Endodermal cell (in vitro differentiated cells): ENCODE results near the gene SETDB2. TPM values are rescaled to one million over a fixed set of nuclear protein-coding genes. Genes with fewer than 3 reads are reported as not detected.

Experiments used
- DNase-seq: peaks from one replicate; pipeline ENCODE4 v3.0.0-alpha.2; 2017
- H3K27ac ChIP-seq: 2 replicates; pipeline ENCODE4 v1.5.1; 2013; ENCODE audit warnings: mild to moderate bottlenecking, low read depth, low read length, moderate library complexity
- H3K27me3 ChIP-seq: 2 replicates; pipeline ENCODE4 v1.6.1; 2013; ENCODE audit warnings: mild to moderate bottlenecking, low read length, moderate library complexity; ENCODE audit not compliant: insufficient read depth, control insufficient read depth, poor library complexity, severe bottlenecking
- H3K36me3 ChIP-seq: 2 replicates; pipeline ENCODE4 v1.7.0; 2013; ENCODE audit warnings: mild to moderate bottlenecking, low read length, moderate library complexity; ENCODE audit not compliant: control insufficient read depth, insufficient read depth
- H3K4me1 ChIP-seq: one replicate; pipeline ENCODE4 v1.7.0; 2013; ENCODE audit warnings: low read length; ENCODE audit not compliant: control insufficient read depth, insufficient read depth
- H3K4me3 ChIP-seq: 2 replicates; pipeline ENCODE4 v1.5.1; 2013; ENCODE audit warnings: mild to moderate bottlenecking, low read length, moderate library complexity
- H3K9ac ChIP-seq: 2 replicates; pipeline ENCODE4 v1.6.1; 2013; ENCODE audit warnings: mild to moderate bottlenecking, low read length, moderate library complexity; ENCODE audit not compliant: poor library complexity, severe bottlenecking; ENCODE audit errors: extremely low read depth
- H3K9me3 ChIP-seq: 2 replicates; pipeline ENCODE4 v1.6.1; 2013; ENCODE audit warnings: mild to moderate bottlenecking, low read length, moderate library complexity; ENCODE audit not compliant: control insufficient read depth
- H3K27ac Mint-ChIP-seq: 2 replicates; pipeline ENCODE4 v1.8.0; 2020; ENCODE audit warnings: mixed read lengths
- H3K27me3 Mint-ChIP-seq: 2 replicates; pipeline ENCODE4 v1.8.0; 2021; ENCODE audit warnings: mild to moderate bottlenecking, mixed read lengths; ENCODE audit not compliant: insufficient read depth
- H3K36me3 Mint-ChIP-seq: 2 replicates; pipeline ENCODE4 v1.8.0; 2020; ENCODE audit warnings: low read depth, mixed read lengths
- H3K4me1 Mint-ChIP-seq: 2 replicates; pipeline ENCODE4 v1.8.0; 2020; ENCODE audit warnings: mixed read lengths
- H3K4me3 Mint-ChIP-seq: 2 replicates; pipeline ENCODE4 v1.8.0; 2020; ENCODE audit warnings: mild to moderate bottlenecking, moderate library complexity, mixed read lengths
- H3K9me3 Mint-ChIP-seq: 2 replicates; pipeline ENCODE4 v1.8.0; 2020; ENCODE audit warnings: mild to moderate bottlenecking, mixed read lengths
- WGBS, 2 experiments: methylation state at CpG; one replicate each; pipeline versions ENCODE4 v1.1.5 to v1.1.7; 2013; ENCODE audit warnings: missing lambda C conversion rate in 2 of 2, mixed read lengths in 1 of 2; ENCODE audit not compliant: insufficient coverage in 1 of 2, insufficient read length in 1 of 2; 5-methylcytosine and 5-hydroxymethylcytosine counted together
- total RNA-seq, 2 donors: library from RNA; stranded (reverse); fragmentation: NEBNext Ultra II Directional in 1 of 2; extraction: Animal tissue kit (Norgen Biotek cat#: 25700) in 1 of 2; gene quantifications; 2 replicates in 1 of 2; 3 replicates in 1 of 2; pipeline ENCODE4 v1.2.1, GENCODE V29; 2021
- TF ChIP-seq, protein P1 (sequence below): fragments of 200-600 bp; sonication (generic); conservative IDR thresholded peaks from 2 replicates; pipeline ENCODE4 v1.5.0; 2021; ENCODE audit warnings: antibody characterized with exemption, mild to moderate bottlenecking

The SETDB2 gene
- total RNA-seq, 2 donors from 2014 or later, result 7.8 to 9.5 TPM

DNA sequence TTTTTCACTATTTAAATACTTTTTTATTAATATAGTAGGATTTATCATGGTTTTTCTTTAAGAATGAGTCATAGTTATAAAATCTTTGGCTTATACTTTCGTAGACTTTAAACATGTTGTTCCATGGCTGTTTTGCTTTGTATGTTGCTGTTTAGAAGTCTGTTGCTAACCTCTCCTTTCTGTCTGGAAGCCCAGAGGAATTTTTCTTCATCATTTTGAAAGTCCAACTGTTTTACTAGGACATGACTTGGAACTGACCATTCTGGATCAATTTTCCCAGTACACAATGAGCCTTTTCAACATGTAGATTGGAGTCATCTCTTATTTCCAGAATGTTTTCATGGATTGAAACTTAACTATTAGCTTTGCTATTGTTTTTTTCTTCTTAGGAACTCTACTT is 8.1 kb upstream of the SETDB2 start:
- peaks cover 12% of the 10 kb centered on the region for H3K36me3 ChIP-seq
- no peak overlapping the region for H3K9ac ChIP-seq
- TF ChIP-seq, protein P1, sequence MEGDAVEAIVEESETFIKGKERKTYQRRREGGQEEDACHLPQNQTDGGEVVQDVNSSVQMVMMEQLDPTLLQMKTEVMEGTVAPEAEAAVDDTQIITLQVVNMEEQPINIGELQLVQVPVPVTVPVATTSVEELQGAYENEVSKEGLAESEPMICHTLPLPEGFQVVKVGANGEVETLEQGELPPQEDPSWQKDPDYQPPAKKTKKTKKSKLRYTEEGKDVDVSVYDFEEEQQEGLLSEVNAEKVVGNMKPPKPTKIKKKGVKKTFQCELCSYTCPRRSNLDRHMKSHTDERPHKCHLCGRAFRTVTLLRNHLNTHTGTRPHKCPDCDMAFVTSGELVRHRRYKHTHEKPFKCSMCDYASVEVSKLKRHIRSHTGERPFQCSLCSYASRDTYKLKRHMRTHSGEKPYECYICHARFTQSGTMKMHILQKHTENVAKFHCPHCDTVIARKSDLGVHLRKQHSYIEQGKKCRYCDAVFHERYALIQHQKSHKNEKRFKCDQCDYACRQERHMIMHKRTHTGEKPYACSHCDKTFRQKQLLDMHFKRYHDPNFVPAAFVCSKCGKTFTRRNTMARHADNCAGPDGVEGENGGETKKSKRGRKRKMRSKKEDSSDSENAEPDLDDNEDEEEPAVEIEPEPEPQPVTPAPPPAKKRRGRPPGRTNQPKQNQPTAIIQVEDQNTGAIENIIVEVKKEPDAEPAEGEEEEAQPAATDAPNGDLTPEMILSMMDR, result no peak
- no peaks in the 10 kb centered on the region for H3K9me3 ChIP-seq
- no peak for DNase-seq
- no peaks in the 10 kb centered on the region for H3K36me3 Mint-ChIP-seq
- WGBS, 2 experiments, result 100% methylated on average over 1 of the region's 1 CpG; no CpG with 5 or more reads in 1 of the 2 experiments
- no peaks in the 10 kb centered on the region for H3K27me3 Mint-ChIP-seq
- no peak overlapping the region for H3K4me3 ChIP-seq
- H3K4me1 Mint-ChIP-seq, result no peaks in the 10 kb centered on the region
- no peak overlapping the region for H3K27ac ChIP-seq
- H3K9me3 Mint-ChIP-seq, result no peaks in the 10 kb centered on the region
- H3K27ac Mint-ChIP-seq, result no peak overlapping the region
- H3K27me3 ChIP-seq, result no peaks in the 10 kb centered on the region
- H3K4me3 Mint-ChIP-seq, result no peak overlapping the region
- no peaks in the 10 kb centered on the region for H3K4me1 ChIP-seq

DNA sequence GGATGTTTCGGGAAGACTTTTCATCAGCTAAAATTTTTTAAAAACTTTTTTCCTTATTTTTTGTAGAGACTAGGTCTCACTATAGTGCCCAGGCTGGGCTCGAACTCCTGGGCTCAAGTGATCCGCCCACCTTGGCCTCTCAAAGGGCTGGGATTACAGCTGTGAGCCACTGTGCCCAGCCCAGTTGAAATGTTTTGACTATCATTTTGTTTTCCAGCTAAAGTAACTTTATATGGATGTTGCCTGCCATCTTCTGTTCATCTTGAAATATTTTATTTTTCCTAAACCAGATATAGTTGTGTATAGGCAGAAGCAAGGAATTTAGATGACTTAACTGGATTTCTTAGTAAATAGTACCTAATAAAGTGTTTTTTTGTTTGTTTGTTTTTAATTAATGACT is 7.2 kb upstream of the SETDB2 start:
- Mint-ChIP-seq H3K4me3 (no peak overlapping the region), H3K9me3 (no peaks in the 10 kb centered on the region), H3K27ac (no peak overlapping the region), H3K36me3 (peaks cover 1% of the 10 kb centered on the region), H3K4me1 (no peaks in the 10 kb centered on the region), H3K27me3 (no peaks in the 10 kb centered on the region)
- TF ChIP-seq, protein P1, result no peak
- DNase-seq, result no peak
- Histone ChIP-seq H3K4me1 (no peaks in the 10 kb centered on the region), H3K9ac (no peak overlapping the region), H3K27ac (no peak overlapping the region), H3K36me3 (peaks cover 14% of the 10 kb centered on the region), H3K27me3 (no peaks in the 10 kb centered on the region), H3K9me3 (no peaks in the 10 kb centered on the region), H3K4me3 (no peak overlapping the region)
- WGBS, 2 experiments, result 93 to 96% methylated on average over 2 to 3 of the region's 3 CpGs

DNA sequence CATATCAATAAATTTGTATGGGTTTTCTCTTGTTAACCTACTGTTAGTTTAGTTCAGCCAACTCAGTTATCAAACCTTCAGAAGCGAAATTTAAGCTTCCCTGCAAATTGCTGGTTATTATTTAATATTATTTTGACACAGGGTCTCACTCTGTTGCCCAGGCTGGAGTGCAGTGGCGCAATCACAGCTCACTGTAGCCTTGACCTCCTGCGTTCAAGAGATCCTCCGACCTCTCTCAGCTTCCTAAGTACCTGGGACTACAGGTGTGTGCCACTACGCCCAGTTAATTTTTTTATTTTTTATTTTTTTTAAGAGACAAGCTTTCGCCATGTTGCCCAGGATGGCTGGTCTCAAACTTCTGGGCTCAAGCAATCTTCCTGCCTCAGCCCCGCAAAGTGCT is 6.4 kb upstream of the SETDB2 start:
- H3K36me3 Mint-ChIP-seq, result peaks cover 1% of the 10 kb centered on the region

More for the DNA sequence above, 6.4 kb upstream of the SETDB2 start:
- no peak overlapping the region for H3K9ac ChIP-seq
- H3K27ac ChIP-seq, result no peak overlapping the region
- Mint-ChIP-seq H3K9me3 (no peaks in the 10 kb centered on the region), H3K27me3 (no peaks in the 10 kb centered on the region), H3K4me1 (no peaks in the 10 kb centered on the region), H3K4me3 (no peak overlapping the region), H3K27ac (no peak overlapping the region)
- no peak for DNase-seq
- H3K4me3 ChIP-seq, result no peak overlapping the region
- TF ChIP-seq, protein P1, result no peak
- H3K9me3 ChIP-seq, result no peaks in the 10 kb centered on the region
- H3K4me1 ChIP-seq, result no peaks in the 10 kb centered on the region
- 84 to 88% methylated on average over 7 of the region's 7 CpGs for WGBS, 2 experiments
- peaks cover 12% of the 10 kb centered on the region for H3K36me3 ChIP-seq
- no peaks in the 10 kb centered on the region for H3K27me3 ChIP-seq
